Measurements from ENCODE around the gene TMEM135. TPM values are rescaled to one million over a fixed set of nuclear protein-coding genes. Genes with fewer than 3 reads are reported as not detected.
"Not testable (repeated sequence)": the region's sequence is repeated elsewhere in the genome, so short reads cannot be mapped to it uniquely, and the experiment has no call there.

Gene TMEM135
- total RNA-seq, 1 donor from 2014 or later = 38.1 TPM

- Mint-ChIP-seq H3K36me3 (ENCODE audit: unreplicated experiment) (no peaks in the 10 kb centered on the region), H3K27ac (ENCODE audit: unreplicated experiment) (no peak overlapping the region), H3K4me1 (ENCODE audit: low read depth, unreplicated experiment) (no peaks in the 10 kb centered on the region), H3K27me3 (ENCODE audit: unreplicated experiment) (no peaks in the 10 kb centered on the region), H3K4me3 (ENCODE audit: unreplicated experiment) (no peak overlapping the region), H3K9me3 (ENCODE audit: unreplicated experiment) (no peaks in the 10 kb centered on the region)
- no peak for TF ChIP-seq CTCF (IDR thresholded peaks at IDR 0.05; ENCODE audit: partially characterized antibody, unreplicated experiment)
- DNase-seq = no peak
These were observed 105.9 kb downstream of the TMEM135 start for GRCh38 chr11:87143641-87144040.

DNA sequence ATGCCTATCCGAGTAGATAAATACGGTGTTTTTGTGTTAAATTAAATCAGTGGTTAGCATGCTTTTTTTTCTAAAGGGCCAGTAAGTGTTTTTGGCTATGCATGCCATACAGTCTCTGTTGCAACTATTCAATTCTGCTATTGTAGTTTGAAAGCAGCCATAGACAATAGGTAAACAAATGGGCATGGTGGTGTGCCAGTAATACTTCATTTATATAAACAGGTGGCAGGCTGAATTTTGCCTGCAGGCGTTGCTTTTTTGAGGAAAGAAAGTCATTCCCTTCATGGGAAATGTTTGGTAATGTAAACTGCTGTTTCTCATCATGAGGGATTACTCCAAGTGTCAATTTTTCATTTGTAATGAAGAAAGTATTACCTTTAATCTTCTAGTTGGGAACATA is 106.5 kb downstream of the TMEM135 start:
- no peak overlapping the region for H3K4me3 Mint-ChIP-seq (ENCODE audit: unreplicated experiment)
- no peak overlapping the region for H3K27ac Mint-ChIP-seq (ENCODE audit: unreplicated experiment)
- no peak for DNase-seq
- no peaks in the 10 kb centered on the region for H3K36me3 Mint-ChIP-seq (ENCODE audit: unreplicated experiment)
- no peaks in the 10 kb centered on the region for H3K9me3 Mint-ChIP-seq (ENCODE audit: unreplicated experiment)
- TF ChIP-seq CTCF (IDR thresholded peaks at IDR 0.05; ENCODE audit: partially characterized antibody, unreplicated experiment) = no peak
- no peaks in the 10 kb centered on the region for H3K27me3 Mint-ChIP-seq (ENCODE audit: unreplicated experiment)
- H3K4me1 Mint-ChIP-seq (ENCODE audit: low read depth, unreplicated experiment) = no peaks in the 10 kb centered on the region

GRCh38 chr11:87148749-87149148 is 111.0 kb downstream of the TMEM135 start:
- Mint-ChIP-seq H3K27ac (ENCODE audit: unreplicated experiment) (no peak overlapping the region), H3K27me3 (ENCODE audit: unreplicated experiment) (no peaks in the 10 kb centered on the region), H3K4me3 (ENCODE audit: unreplicated experiment) (no peak overlapping the region), H3K36me3 (ENCODE audit: unreplicated experiment) (no peaks in the 10 kb centered on the region), H3K4me1 (ENCODE audit: low read depth, unreplicated experiment) (no peaks in the 10 kb centered on the region), H3K9me3 (ENCODE audit: unreplicated experiment) (no peaks in the 10 kb centered on the region)
- TF ChIP-seq CTCF (IDR thresholded peaks at IDR 0.05; ENCODE audit: partially characterized antibody, unreplicated experiment) = no peak
- no peak for DNase-seq

- H3K4me1 Mint-ChIP-seq (ENCODE audit: low read depth, unreplicated experiment); DNase-seq; H3K4me3 Mint-ChIP-seq (ENCODE audit: unreplicated experiment); H3K27ac Mint-ChIP-seq (ENCODE audit: unreplicated experiment); H3K27me3 Mint-ChIP-seq (ENCODE audit: unreplicated experiment); H3K9me3 Mint-ChIP-seq (ENCODE audit: unreplicated experiment); H3K36me3 Mint-ChIP-seq (ENCODE audit: unreplicated experiment): not testable (repeated sequence)
These were observed 112.0 kb downstream of the TMEM135 start for GRCh38 chr11:87149782-87150181.

GRCh38 chr11:87150936-87151335 is 113.2 kb downstream of the TMEM135 start:
- no peaks in the 10 kb centered on the region for H3K36me3 Mint-ChIP-seq (ENCODE audit: unreplicated experiment)
- H3K27me3 Mint-ChIP-seq (ENCODE audit: unreplicated experiment) = no peaks in the 10 kb centered on the region

More at GRCh38 chr11:87150936-87151335, 113.2 kb downstream of the TMEM135 start:
- Mint-ChIP-seq H3K9me3 (ENCODE audit: unreplicated experiment) (no peaks in the 10 kb centered on the region), H3K27ac (ENCODE audit: unreplicated experiment) (no peak overlapping the region), H3K4me1 (ENCODE audit: low read depth, unreplicated experiment) (peaks cover 1% of the 10 kb centered on the region), H3K4me3 (ENCODE audit: unreplicated experiment) (no peak overlapping the region)
- no peak for TF ChIP-seq CTCF (IDR thresholded peaks at IDR 0.05; ENCODE audit: partially characterized antibody, unreplicated experiment)
- no peak for DNase-seq
